Measurements from ENCODE around the gene MAT2B.
A peak's percentile ranks its signal among the peaks of the same experiment; 100 is the strongest.
"Not testable (repeated sequence)": the region's sequence is repeated elsewhere in the genome, so short reads cannot be mapped to it uniquely, and the experiment has no call there.

Gene MAT2B

DNA sequence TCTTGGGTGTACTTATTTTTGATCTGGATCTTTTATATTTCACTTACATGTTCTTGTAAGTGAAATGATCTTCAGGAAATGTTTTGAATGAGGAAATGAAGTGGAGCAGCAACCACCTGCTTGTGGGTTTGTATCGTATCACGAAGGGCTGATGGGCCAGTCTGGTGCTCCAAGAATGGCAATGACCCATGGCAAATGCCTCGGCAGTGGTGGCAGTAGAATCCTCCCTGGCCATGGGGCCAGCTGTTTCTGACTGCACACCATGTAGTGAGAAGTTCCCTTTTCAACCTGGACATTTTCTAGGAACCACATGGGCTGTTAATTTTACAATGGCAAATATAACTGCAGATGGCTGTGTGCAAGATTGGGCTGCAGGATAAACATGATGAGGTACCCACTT, 29.9 kb downstream of the MAT2B start:
- no peaks in the 10 kb centered on the region for H3K36me3 ChIP-seq (ENCODE audit: control insufficient read depth in 2 of 2, insufficient read depth in 1 of 2, low read length in 2 of 2)
- peaks cover 13% of the 10 kb centered on the region for H3K4me1 ChIP-seq (ENCODE audit: control insufficient read depth, insufficient read depth, low read length)
- no peaks in the 10 kb centered on the region for H3K9me3 ChIP-seq (ENCODE audit: control insufficient read depth, insufficient read depth, low read depth, low read length)
- no peak overlapping the region for H3K27ac ChIP-seq (ENCODE audit: extremely low read depth, low read depth, low read length)
- no peak overlapping the region for H3K4me3 ChIP-seq (ENCODE audit: low read depth, low read length)
- ChIA-PET CTCF (no interaction called here), POLR2A (no interaction called here)
- no peak for TF ChIP-seq ZNF223 (tag by site-specific recombination; IDR thresholded peaks at IDR 0.05)
- no peak for TF ChIP-seq ZNF843 (tag by site-specific recombination; IDR thresholded peaks at IDR 0.05)
- no peak for TF ChIP-seq SCRT2 (tag by site-specific recombination; IDR thresholded peaks at IDR 0.05)
- TF ChIP-seq ZNF558 (tag by site-specific recombination; IDR thresholded peaks at IDR 0.05) = no peak

DNA sequence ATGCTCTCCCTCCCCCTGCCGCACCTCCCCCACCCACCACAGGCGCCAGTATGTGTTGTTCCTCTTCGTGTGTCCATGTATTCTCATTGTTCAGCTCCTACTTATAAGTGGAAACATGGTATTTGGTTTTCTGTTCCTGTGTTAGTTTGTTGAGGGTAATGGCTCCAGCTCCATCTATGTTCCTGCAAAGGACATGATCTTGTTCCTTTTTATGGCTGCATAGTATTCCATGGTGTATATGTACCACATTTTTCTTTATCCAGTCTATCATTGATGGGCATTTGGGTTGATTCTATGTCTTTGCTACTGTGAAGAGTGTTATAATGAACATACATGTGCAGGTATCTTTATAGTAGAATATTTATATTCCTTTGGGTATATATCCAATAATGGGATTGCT, 31.0 kb downstream of the MAT2B start:
- CTCF ChIA-PET; POLR2A ChIA-PET; H3K27ac ChIP-seq (ENCODE audit: extremely low read depth, low read depth, low read length); H3K4me3 ChIP-seq (ENCODE audit: low read depth, low read length); H3K36me3 ChIP-seq (ENCODE audit: control insufficient read depth in 2 of 2, insufficient read depth in 1 of 2, low read length in 2 of 2); H3K9me3 ChIP-seq (ENCODE audit: control insufficient read depth, insufficient read depth, low read depth, low read length): not testable (repeated sequence)
- TF ChIP-seq ZNF146 (tag by site-specific recombination; IDR thresholded peaks at IDR 0.05) = peak; percentile 76
- peaks cover 13% of the 10 kb centered on the region for H3K4me1 ChIP-seq (ENCODE audit: control insufficient read depth, insufficient read depth, low read length)

DNA sequence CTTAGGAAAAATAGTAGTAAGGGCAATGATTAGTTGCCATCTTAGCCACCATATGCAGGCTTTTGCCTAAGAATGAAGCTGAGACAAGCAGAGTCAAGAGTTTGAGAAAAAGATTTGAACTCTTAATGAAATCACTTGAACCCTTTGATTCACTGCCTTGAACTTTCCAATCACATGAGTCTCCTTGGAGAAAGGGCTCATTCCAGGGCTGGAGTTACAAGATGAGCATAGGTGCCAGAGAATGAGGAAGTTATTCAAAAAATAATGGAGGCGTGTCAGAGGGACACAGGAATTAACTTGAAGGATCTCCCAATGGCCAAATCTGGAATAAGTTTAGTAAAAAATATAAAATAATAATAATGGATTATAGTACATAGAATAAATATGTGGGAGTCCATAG, 35.3 kb downstream of the MAT2B start:
- H3K36me3 ChIP-seq (ENCODE audit: control insufficient read depth in 2 of 2, insufficient read depth in 1 of 2, low read length in 2 of 2) = no peaks in the 10 kb centered on the region
- TF ChIP-seq, protein P1, sequence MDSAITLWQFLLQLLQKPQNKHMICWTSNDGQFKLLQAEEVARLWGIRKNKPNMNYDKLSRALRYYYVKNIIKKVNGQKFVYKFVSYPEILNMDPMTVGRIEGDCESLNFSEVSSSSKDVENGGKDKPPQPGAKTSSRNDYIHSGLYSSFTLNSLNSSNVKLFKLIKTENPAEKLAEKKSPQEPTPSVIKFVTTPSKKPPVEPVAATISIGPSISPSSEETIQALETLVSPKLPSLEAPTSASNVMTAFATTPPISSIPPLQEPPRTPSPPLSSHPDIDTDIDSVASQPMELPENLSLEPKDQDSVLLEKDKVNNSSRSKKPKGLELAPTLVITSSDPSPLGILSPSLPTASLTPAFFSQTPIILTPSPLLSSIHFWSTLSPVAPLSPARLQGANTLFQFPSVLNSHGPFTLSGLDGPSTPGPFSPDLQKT (IDR thresholded peaks at IDR 0.05; ENCODE audit: borderline replicate concordance, low read depth, low read length) = no peak
- no peak for TF ChIP-seq SCRT1 (tag by site-specific recombination; IDR thresholded peaks at IDR 0.05; ENCODE audit: borderline replicate concordance)
- no peak for TF ChIP-seq WT1 (tag by site-specific recombination; IDR thresholded peaks at IDR 0.05)
- TF ChIP-seq SP2 (tag by site-specific recombination; IDR thresholded peaks at IDR 0.05) = no peak
- TF ChIP-seq ZNF146 (tag by site-specific recombination; IDR thresholded peaks at IDR 0.05) = no peak
- TF ChIP-seq, protein P2, sequence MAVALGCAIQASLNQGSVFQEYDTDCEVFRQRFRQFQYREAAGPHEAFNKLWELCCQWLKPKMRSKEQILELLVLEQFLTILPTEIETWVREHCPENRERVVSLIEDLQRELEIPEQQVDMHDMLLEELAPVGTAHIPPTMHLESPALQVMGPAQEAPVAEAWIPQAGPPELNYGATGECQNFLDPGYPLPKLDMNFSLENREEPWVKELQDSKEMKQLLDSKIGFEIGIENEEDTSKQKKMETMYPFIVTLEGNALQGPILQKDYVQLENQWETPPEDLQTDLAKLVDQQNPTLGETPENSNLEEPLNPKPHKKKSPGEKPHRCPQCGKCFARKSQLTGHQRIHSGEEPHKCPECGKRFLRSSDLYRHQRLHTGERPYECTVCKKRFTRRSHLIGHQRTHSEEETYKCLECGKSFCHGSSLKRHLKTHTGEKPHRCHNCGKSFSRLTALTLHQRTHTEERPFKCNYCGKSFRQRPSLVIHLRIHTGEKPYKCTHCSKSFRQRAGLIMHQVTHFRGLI (tag by site-specific recombination; IDR thresholded peaks at IDR 0.05) = no peak
- no peak for TF ChIP-seq SP7 (tag by site-specific recombination; IDR thresholded peaks at IDR 0.05)
- TF ChIP-seq FEZF1 (tag by site-specific recombination; IDR thresholded peaks at IDR 0.05) = no peak
- no peak for TF ChIP-seq ZIC2 (tag by site-specific recombination; IDR thresholded peaks at IDR 0.05)
- TF ChIP-seq MZF1 (tag by site-specific recombination; IDR thresholded peaks at IDR 0.05; ENCODE audit: borderline replicate concordance) = no peak
- TF ChIP-seq SALL2 (tag by site-specific recombination; IDR thresholded peaks at IDR 0.05; ENCODE audit: borderline replicate concordance) = no peak
- no peak for TF ChIP-seq ZNF37A (tag by site-specific recombination; IDR thresholded peaks at IDR 0.05)
- no peak for TF ChIP-seq ZBTB48 (tag by site-specific recombination; IDR thresholded peaks at IDR 0.05)
- TF ChIP-seq ZNF19 (tag by site-specific recombination; IDR thresholded peaks at IDR 0.05; ENCODE audit: low read depth) = no peak
- no peak for TF ChIP-seq ZNF558 (tag by site-specific recombination; IDR thresholded peaks at IDR 0.05)
- TF ChIP-seq, protein P3, sequence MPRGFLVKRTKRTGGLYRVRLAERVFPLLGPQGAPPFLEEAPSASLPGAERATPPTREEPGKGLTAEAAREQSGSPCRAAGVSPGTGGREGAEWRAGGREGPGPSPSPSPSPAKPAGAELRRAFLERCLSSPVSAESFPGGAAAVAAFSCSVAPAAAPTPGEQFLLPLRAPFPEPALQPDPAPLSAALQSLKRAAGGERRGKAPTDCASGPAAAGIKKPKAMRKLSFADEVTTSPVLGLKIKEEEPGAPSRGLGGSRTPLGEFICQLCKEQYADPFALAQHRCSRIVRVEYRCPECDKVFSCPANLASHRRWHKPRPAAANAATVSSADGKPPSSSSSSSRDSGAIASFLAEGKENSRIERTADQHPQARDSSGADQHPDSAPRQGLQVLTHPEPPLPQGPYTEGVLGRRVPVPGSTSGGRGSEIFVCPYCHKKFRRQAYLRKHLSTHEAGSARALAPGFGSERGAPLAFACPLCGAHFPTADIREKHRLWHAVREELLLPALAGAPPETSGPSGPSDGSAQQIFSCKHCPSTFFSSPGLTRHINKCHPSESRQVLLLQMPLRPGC (tag by site-specific recombination; IDR thresholded peaks at IDR 0.05) = no peak
- no peak for TF ChIP-seq ZNF660 (tag by site-specific recombination; IDR thresholded peaks at IDR 0.05)
- TF ChIP-seq ZNF530 (tag by site-specific recombination; IDR thresholded peaks at IDR 0.05; ENCODE audit: low read depth) = no peak
- H3K27ac ChIP-seq (ENCODE audit: extremely low read depth, low read depth, low read length) = no peak overlapping the region
- H3K4me1 ChIP-seq (ENCODE audit: control insufficient read depth, insufficient read depth, low read length) = no peaks in the 10 kb centered on the region
- ChIA-PET CTCF (no interaction called here), POLR2A (no interaction called here)
- no peak overlapping the region for H3K4me3 ChIP-seq (ENCODE audit: low read depth, low read length)
- H3K9me3 ChIP-seq (ENCODE audit: control insufficient read depth, insufficient read depth, low read depth, low read length) = no peaks in the 10 kb centered on the region
